OCI-LY1 (cell line): ENCODE data around the gene IFNA2.

Experiments used
- H2AFZ ChIP-seq: fragments of 200-600 bp; sonication (generic), shearing (Covaris generic); 2 replicates; pipeline ENCODE4 v1.6.0; 2014; ENCODE audit warnings: antibody characterized with exemption, mild to moderate bottlenecking, low read length
- H3F3A ChIP-seq: fragments of 200-600 bp; sonication (generic), shearing (Covaris generic); 2 replicates; pipeline ENCODE4 v1.6.0; 2014; ENCODE audit warnings: mild to moderate bottlenecking, antibody characterized with exemption, low read length, moderate library complexity; ENCODE audit not compliant: insufficient read depth
- H3K27ac ChIP-seq: fragments of 200-600 bp; sonication (generic); 2 replicates; pipeline ENCODE4 v1.5.1; 2014; ENCODE audit warnings: low read length, mixed run types, mild to moderate bottlenecking, low read depth; ENCODE audit not compliant: poor library complexity, severe bottlenecking
- H3K27me3 ChIP-seq: fragments of 200-600 bp; sonication (generic); 2 replicates; pipeline ENCODE4 v1.6.0; 2014; ENCODE audit warnings: antibody characterized with exemption, mild to moderate bottlenecking, low read length, moderate library complexity; ENCODE audit not compliant: insufficient read depth
- H3K36me3 ChIP-seq: fragments of 200-600 bp; sonication (generic); 2 replicates; pipeline ENCODE4 v1.6.1; 2014; ENCODE audit warnings: mild to moderate bottlenecking, antibody characterized with exemption, low read length, moderate library complexity, mixed read lengths; ENCODE audit not compliant: insufficient read depth
- H3K4me1 ChIP-seq: fragments of 200-600 bp; sonication (generic); 2 replicates; pipeline ENCODE4 v1.5.1; 2014; ENCODE audit warnings: mild to moderate bottlenecking, low read length, moderate library complexity; ENCODE audit not compliant: insufficient read depth, severe bottlenecking
- H3K4me2 ChIP-seq: fragments of 200-600 bp; sonication (generic), shearing (Covaris generic); 2 replicates; pipeline ENCODE4 v1.6.1; 2014; ENCODE audit warnings: low read length
- H3K4me3 ChIP-seq: fragments of 200-600 bp; sonication (generic); 2 replicates; pipeline ENCODE4 v1.5.1; 2014; ENCODE audit warnings: low read length, low read depth, mild to moderate bottlenecking, mixed read lengths; ENCODE audit not compliant: poor library complexity, severe bottlenecking
- H3K79me2 ChIP-seq: fragments of 200-600 bp; shearing (Covaris generic); 2 replicates; pipeline ENCODE4 v1.6.1; 2016; ENCODE audit warnings: mixed run types, low read length, mixed read lengths; ENCODE audit not compliant: insufficient read depth
- H3K9ac ChIP-seq: fragments of 200-600 bp; sonication (generic), shearing (Covaris generic); 2 replicates; pipeline ENCODE4 v1.6.1; 2014; ENCODE audit warnings: mild to moderate bottlenecking, low read length, mixed read lengths
- H3K9me2 ChIP-seq: fragments of 200-600 bp; sonication (generic), shearing (Covaris generic); 2 replicates; pipeline ENCODE4 v1.6.1; 2014; ENCODE audit warnings: low read depth, mild to moderate bottlenecking, low read length, mixed read lengths
- H3K9me3 ChIP-seq: fragments of 200-600 bp; shearing (Covaris generic); 2 replicates; pipeline ENCODE4 v1.6.1; 2014; ENCODE audit warnings: low read length, mixed read lengths
- H4K20me1 ChIP-seq: fragments of 200-600 bp; sonication (generic), shearing (Covaris generic); 2 replicates; pipeline ENCODE4 v1.6.0; 2016; ENCODE audit warnings: mild to moderate bottlenecking, low read length; ENCODE audit not compliant: insufficient read depth
- CTCF ChIP-seq: fragments of 200-600 bp; sonication (generic), shearing (Covaris generic); IDR thresholded peaks from 2 replicates; pipeline ENCODE4 v1.5.1; 2017; ENCODE audit warnings: mild to moderate bottlenecking, antibody characterized with exemption, low read length, moderate library complexity, mixed read lengths
- EZH2 ChIP-seq: fragments of 200-600 bp; sonication (generic), shearing (Covaris generic); IDR thresholded peaks from 2 replicates; pipeline ENCODE4 v1.8.0; 2017; ENCODE audit warnings: borderline replicate concordance, mixed run types, mild to moderate bottlenecking, antibody characterized with exemption, low read length, moderate library complexity, mixed read lengths

IFNA2 gene

GRCh38 chr9:21404146-21404545, 18.9 kb upstream of the IFNA2 start:
- Histone ChIP-seq H4K20me1 (no peaks in the 10 kb centered on the region), H3K4me1 (no peaks in the 10 kb centered on the region), H3K9me2 (no peaks in the 10 kb centered on the region), H3K79me2 (no peaks in the 10 kb centered on the region), H3K27ac (no peak overlapping the region), H2AFZ (no peak overlapping the region), H3K9me3 (no peaks in the 10 kb centered on the region), H3K4me3 (no peak overlapping the region), H3K9ac (no peak overlapping the region), H3K27me3 (no peaks in the 10 kb centered on the region), H3K36me3 (no peaks in the 10 kb centered on the region), H3K4me2 (no peak overlapping the region), H3F3A (no peaks in the 10 kb centered on the region)
- TF ChIP-seq CTCF = no peak
- TF ChIP-seq EZH2 = no peak

- no peaks in the 10 kb centered on the region for H3K9me2 ChIP-seq
- H3K4me1 ChIP-seq = no peaks in the 10 kb centered on the region
- no peak overlapping the region for H3K4me2 ChIP-seq
- TF ChIP-seq CTCF (no peak), EZH2 (no peak)
- no peak overlapping the region for H3K9ac ChIP-seq
- no peak overlapping the region for H2AFZ ChIP-seq
- no peaks in the 10 kb centered on the region for H3K9me3 ChIP-seq
- no peaks in the 10 kb centered on the region for H3F3A ChIP-seq
- no peaks in the 10 kb centered on the region for H3K36me3 ChIP-seq
- no peaks in the 10 kb centered on the region for H3K27me3 ChIP-seq
- no peak overlapping the region for H3K27ac ChIP-seq
- no peaks in the 10 kb centered on the region for H4K20me1 ChIP-seq
- H3K79me2 ChIP-seq = no peaks in the 10 kb centered on the region
- H3K4me3 ChIP-seq = no peak overlapping the region
Measured at GRCh38 chr9:21402386-21403251, 17.4 kb upstream of the IFNA2 start.

GRCh38 chr9:21399956-21400355, 14.8 kb upstream of the IFNA2 start:
- Histone ChIP-seq H3K9me2 (no peaks in the 10 kb centered on the region), H3K4me1 (no peaks in the 10 kb centered on the region), H3K36me3 (no peaks in the 10 kb centered on the region), H3K79me2 (no peaks in the 10 kb centered on the region), H3K9ac (no peak overlapping the region), H3K27me3 (no peaks in the 10 kb centered on the region), H3F3A (no peaks in the 10 kb centered on the region), H4K20me1 (no peaks in the 10 kb centered on the region), H3K9me3 (no peaks in the 10 kb centered on the region), H3K4me2 (no peak overlapping the region), H3K4me3 (no peak overlapping the region), H2AFZ (no peak overlapping the region), H3K27ac (no peak overlapping the region)
- TF ChIP-seq CTCF = no peak
- no peak for TF ChIP-seq EZH2
